ENCODE results near the gene MAPK1. TPM values are rescaled to one million over a fixed set of nuclear protein-coding genes. Genes with fewer than 3 reads are reported as not detected.

Gene MAPK1
- total and polyA plus RNA-seq, 12 donors = 8.3 to 124 (median 101) TPM

GRCh38 chr22:21816472-21816786 lies 51.0 kb downstream of the MAPK1 start:
- Histone ChIP-seq H3K4me1 (peaks cover 9 to 61% (median 47%) of the 10 kb centered on the region in 9 donors), H3K9me3 (peaks cover 0 to 6% (median 0%) of the 10 kb centered on the region in 11 donors), H3K36me3 (no peaks in the 10 kb centered on the region), H3K4me3 (peak overlapping the region in 1 of 10 donors; percentile 8), H3K27ac (peak overlapping the region in 7 of 10 donors; percentile 19 to 84 (median 72)), H3K27me3 (no peaks in the 10 kb centered on the region)
- intact Hi-C loops (cut with DNase I) = loop anchor here in 4 of 10 donors (5.0 to 10.0 kb wide), 4 partner anchors 48 to 136 kb away; partner anchors contain the start of genes MAPK1 (in 4 of the 4), PPM1F (in 1 of the 4) and YPEL1 (in 1 of the 4)
- DNase-seq (no peak), ATAC-seq (no peak)
- no peak for TF ChIP-seq CTCF (IDR thresholded peaks at IDR 0.05)
- 24 to 46% methylated on average over 2 of the region's 2 CpGs for whole genome bisulfite sequencing, 2 donors

GRCh38 chr22:21815958-21816357 lies 51.5 kb downstream of the MAPK1 start:
- ATAC-seq = no peak
- Histone ChIP-seq H3K4me3 (no peak overlapping the region), H3K27ac (peak overlapping the region in 7 of 10 donors; percentile 19 to 84 (median 72)), H3K4me1 (peaks cover 9 to 61% (median 47%) of the 10 kb centered on the region in 9 donors), H3K36me3 (no peaks in the 10 kb centered on the region), H3K27me3 (no peaks in the 10 kb centered on the region), H3K9me3 (peaks cover 0 to 7% (median 0%) of the 10 kb centered on the region in 11 donors)
- 97 to 98% methylated on average over 2 of the region's 2 CpGs for WGBS, 2 donors
- intact Hi-C loops (cut with DNase I) = loop anchor here in 4 of 10 donors (5.0 to 10.0 kb wide), 4 partner anchors 49 to 136 kb away; partner anchors contain the start of genes MAPK1 (in 4 of the 4), PPM1F (in 1 of the 4) and YPEL1 (in 1 of the 4)
- no peak for DNase-seq
- TF ChIP-seq CTCF (IDR thresholded peaks at IDR 0.05) = no peak

GRCh38 chr22:21815357-21815756 lies 52.1 kb downstream of the MAPK1 start:
- peaks cover 0 to 7% (median 0%) of the 10 kb centered on the region in 11 donors for H3K9me3 ChIP-seq
- peak overlapping the region in 5 of 10 donors; percentile 48 to 84 (median 78) for H3K27ac ChIP-seq
- no peaks in the 10 kb centered on the region for H3K27me3 ChIP-seq
- DNase-seq = no peak
- WGBS, 2 donors = 99% methylated on average over 3 of the region's 3 CpGs
- no peak overlapping the region for H3K4me3 ChIP-seq
- intact Hi-C loops (cut with DNase I) = loop anchor here in 4 of 10 donors (5.0 to 10.0 kb wide), 4 partner anchors 49 to 137 kb away; partner anchors contain the start of genes MAPK1 (in 4 of the 4), PPM1F (in 1 of the 4) and YPEL1 (in 1 of the 4)
- no peak for TF ChIP-seq CTCF (IDR thresholded peaks at IDR 0.05)
- H3K36me3 ChIP-seq = no peaks in the 10 kb centered on the region
- no peak for ATAC-seq
- peaks cover 9 to 61% (median 47%) of the 10 kb centered on the region in 9 donors for H3K4me1 ChIP-seq

- intact Hi-C loops (cut with DNase I) = loop anchor here in 2 of 10 donors (10.0 kb wide), 2 partner anchors 53 to 77 kb away; partner anchors contain the start of genes MAPK1 (in 2 of the 2) and YPEL1 (in 1 of the 2)
Observed at GRCh38 chr22:21811982-21812381, 55.5 kb downstream of the MAPK1 start.

More at GRCh38 chr22:21811982-21812381, 55.5 kb downstream of the MAPK1 start:
- Histone ChIP-seq H3K4me3 (no peak overlapping the region), H3K4me1 (peaks cover 3 to 40% (median 24%) of the 10 kb centered on the region in 9 donors), H3K36me3 (peaks cover 0 to 8% (median 0%) of the 10 kb centered on the region in 9 donors), H3K27me3 (no peaks in the 10 kb centered on the region), H3K9me3 (peaks cover 0 to 7% (median 0%) of the 10 kb centered on the region in 11 donors), H3K27ac (no peak overlapping the region)
- no peak for ATAC-seq
- TF ChIP-seq CTCF (IDR thresholded peaks at IDR 0.05) = no peak
- 96 to 100% methylated on average over 1 of the region's 1 CpG for WGBS, 2 donors
- no peak for DNase-seq

Data from heart right ventricle (tissue), 16 donors.